Progenitor cell of endocrine pancreas (in vitro differentiated cells): ENCODE measurements around the gene ABLIM2. TPM values are rescaled to one million over a fixed set of nuclear protein-coding genes. Genes with fewer than 3 reads are reported as not detected.

Experiments
- DNase-seq: peaks from one replicate; pipeline ENCODE4 v3.0.0; 2021; ENCODE audit warnings: low spot score; ENCODE audit not compliant: unreplicated experiment
- H3K27ac Mint-ChIP-seq: 2 replicates; pipeline ENCODE4 v1.8.0; 2021; ENCODE audit warnings: mild to moderate bottlenecking, moderate library complexity, mixed read lengths
- H3K27me3 Mint-ChIP-seq: 2 replicates; pipeline ENCODE4 v1.8.0; 2021; ENCODE audit warnings: mixed read lengths
- H3K36me3 Mint-ChIP-seq: 2 replicates; pipeline ENCODE4 v1.8.0; 2022; ENCODE audit warnings: mixed read lengths; ENCODE audit not compliant: insufficient read depth
- H3K4me1 Mint-ChIP-seq: 2 replicates; pipeline ENCODE4 v1.8.0; 2021; ENCODE audit warnings: low read depth, mixed read lengths
- H3K4me3 Mint-ChIP-seq: 2 replicates; pipeline ENCODE4 v1.8.0; 2021; ENCODE audit warnings: low read depth, mild to moderate bottlenecking, moderate library complexity, mixed read lengths
- H3K9me3 Mint-ChIP-seq: 2 replicates; pipeline ENCODE4 v1.8.0; 2021; ENCODE audit warnings: low read depth, mixed read lengths
- CTCF ChIP-seq: fragments of 200-600 bp; sonication (generic); IDR thresholded peaks from one replicate; pipeline ENCODE4 v1.5.0; 2021; ENCODE audit warnings: antibody characterized with exemption, mild to moderate bottlenecking; ENCODE audit not compliant: unreplicated experiment
- total RNA-seq: library from RNA; stranded (reverse); gene quantifications from 2 replicates; pipeline ENCODE4 v1.2.1, GENCODE V29; 2021

ABLIM2 gene
- total RNA-seq, 1 donor from 2014 or later: 5.7 TPM

GRCh38 chr4:8089862-8090261 lies 68.8 kb downstream of the ABLIM2 start:
- H3K27ac Mint-ChIP-seq: no peak overlapping the region
- no peak for DNase-seq
- H3K36me3 Mint-ChIP-seq: peaks cover 11% of the 10 kb centered on the region
- no peak overlapping the region for H3K4me3 Mint-ChIP-seq
- no peaks in the 10 kb centered on the region for H3K27me3 Mint-ChIP-seq
- TF ChIP-seq CTCF: no peak
- no peaks in the 10 kb centered on the region for H3K4me1 Mint-ChIP-seq
- peaks cover 14% of the 10 kb centered on the region for H3K9me3 Mint-ChIP-seq

GRCh38 chr4:8088966-8089491 lies 69.6 kb downstream of the ABLIM2 start:
- no peak overlapping the region for H3K27ac Mint-ChIP-seq
- TF ChIP-seq CTCF: no peak
- H3K4me3 Mint-ChIP-seq: no peak overlapping the region
- no peaks in the 10 kb centered on the region for H3K27me3 Mint-ChIP-seq
- peaks cover 8% of the 10 kb centered on the region for H3K36me3 Mint-ChIP-seq
- no peak for DNase-seq
- peaks cover 9% of the 10 kb centered on the region for H3K9me3 Mint-ChIP-seq
- H3K4me1 Mint-ChIP-seq: no peaks in the 10 kb centered on the region

GRCh38 chr4:8087921-8088495 lies 70.6 kb downstream of the ABLIM2 start:
- H3K27me3 Mint-ChIP-seq: no peaks in the 10 kb centered on the region
- no peak overlapping the region for H3K27ac Mint-ChIP-seq
- TF ChIP-seq CTCF: no peak

GRCh38 chr4:8086783-8087445 lies 71.7 kb downstream of the ABLIM2 start:
- Mint-ChIP-seq H3K36me3 (no peaks in the 10 kb centered on the region), H3K27ac (no peak overlapping the region), H3K4me1 (no peaks in the 10 kb centered on the region), H3K27me3 (no peaks in the 10 kb centered on the region), H3K4me3 (no peak overlapping the region), H3K9me3 (no peaks in the 10 kb centered on the region)
- no peak for TF ChIP-seq CTCF
- DNase-seq: no peak

More at GRCh38 chr4:8087921-8088495, 70.6 kb downstream of the ABLIM2 start:
- no peak overlapping the region for H3K4me3 Mint-ChIP-seq
- DNase-seq: no peak
- no peaks in the 10 kb centered on the region for H3K4me1 Mint-ChIP-seq
- no peaks in the 10 kb centered on the region for H3K9me3 Mint-ChIP-seq
- H3K36me3 Mint-ChIP-seq: no peaks in the 10 kb centered on the region

GRCh38 chr4:8085491-8086117 lies 73.0 kb downstream of the ABLIM2 start:
- H3K27me3 Mint-ChIP-seq: peaks cover 7% of the 10 kb centered on the region
- no peaks in the 10 kb centered on the region for H3K36me3 Mint-ChIP-seq
- H3K4me3 Mint-ChIP-seq: no peak overlapping the region
- no peaks in the 10 kb centered on the region for H3K9me3 Mint-ChIP-seq
- DNase-seq: no peak
- no peak for TF ChIP-seq CTCF
- no peak overlapping the region for H3K27ac Mint-ChIP-seq
- H3K4me1 Mint-ChIP-seq: no peaks in the 10 kb centered on the region
